SK-N-SH (cell line): ENCODE measurements around the gene HBP1.
A peak's percentile ranks its signal among the peaks of the same experiment; 100 is the strongest.

Experiments
- CTCF ChIP-seq: fragments of 200-600 bp; sonication (generic); IDR thresholded peaks from 2 replicates; pipeline ENCODE4 v1.6.1; 2017; ENCODE audit warnings: antibody characterized with exemption, mild to moderate bottlenecking, moderate library complexity
- EP300 ChIP-seq, 2 experiments: IDR thresholded peaks; 2 replicates each; pipeline versions ENCODE4 v1.4.0 to v1.6.1; 2012; ENCODE audit warnings: borderline replicate concordance in 1 of 2, low read depth in 1 of 2, low read length in 1 of 2
- FOXM1 ChIP-seq: IDR thresholded peaks from 2 replicates; pipeline ENCODE4 v1.4.0; 2012; ENCODE audit warnings: low read depth, mild to moderate bottlenecking
- RXRA ChIP-seq: IDR thresholded peaks from 2 replicates; pipeline ENCODE4 v1.4.0; 2012; ENCODE audit warnings: low read depth, mild to moderate bottlenecking, borderline replicate concordance
- SMC3 ChIP-seq: IDR thresholded peaks from 2 replicates; pipeline ENCODE4 v1.6.1; 2012; ENCODE audit warnings: low read depth, low read length, improper control_type of control experiment
- USF2 ChIP-seq: fragments of 150-350 bp; IDR thresholded peaks from 2 replicates; pipeline ENCODE4 v1.6.1; 2017; ENCODE audit warnings: antibody characterized with exemption, low read length, low read depth, borderline replicate concordance
- YY1 ChIP-seq: IDR thresholded peaks from 2 replicates; pipeline ENCODE4 v1.4.0; 2012; ENCODE audit warnings: low read depth, mild to moderate bottlenecking

DNA sequence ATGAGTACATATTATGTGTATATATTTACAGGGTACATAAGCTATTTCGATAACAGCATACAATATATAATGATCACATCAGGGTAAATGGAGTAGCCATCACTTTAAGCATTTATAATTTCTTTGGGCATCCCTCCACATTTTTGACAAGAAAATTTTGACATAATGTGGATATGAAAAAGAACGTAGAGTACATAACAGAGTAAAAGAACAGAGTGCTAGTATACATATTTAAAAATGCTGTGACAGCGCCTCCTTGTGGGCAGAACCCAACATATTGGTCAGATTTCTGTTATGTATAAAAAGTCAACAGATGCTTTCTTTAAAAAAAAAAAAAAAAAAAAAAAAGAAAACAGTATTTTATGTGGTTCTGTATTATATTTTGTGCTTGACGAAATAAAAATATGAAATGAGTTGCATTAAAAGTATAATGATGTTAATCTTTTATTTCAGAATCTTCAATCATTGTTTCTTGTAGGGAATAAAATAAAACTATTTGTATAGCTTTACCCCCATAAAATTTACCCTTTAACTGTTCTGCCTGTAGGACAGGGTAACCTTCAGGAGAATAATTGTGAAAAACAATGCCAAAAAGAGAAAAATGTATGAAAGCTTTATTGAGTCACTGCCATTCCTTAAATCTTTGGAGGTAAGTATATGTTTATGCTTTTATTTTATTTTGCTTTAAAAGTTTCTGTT lies 18.3 kb upstream of the HBP1 start:
- TF ChIP-seq SMC3 = peak; percentile 89
- peak; percentile 91 for TF ChIP-seq CTCF
- no peak for TF ChIP-seq RXRA
- no peak for TF ChIP-seq USF2
- no peak for TF ChIP-seq YY1
- no peak for TF ChIP-seq FOXM1
- TF ChIP-seq EP300 (IDR thresholded peaks at IDR 0.05; ENCODE audit: borderline replicate concordance in 1 of 2, low read depth in 1 of 2, low read length in 1 of 2) = no peak
